CD14-positive monocyte (primary cell): ENCODE results near the gene TTC33. TPM values are rescaled to one million over a fixed set of nuclear protein-coding genes. Genes with fewer than 3 reads are reported as not detected.
A peak's percentile ranks its signal among the peaks of the same experiment; 100 is the strongest.
"Not testable (repeated sequence)": the region's sequence is repeated elsewhere in the genome, so short reads cannot be mapped to it uniquely, and the experiment has no call there.

Experiments
- DNase-seq, 3 donors: peaks; one replicate each; pipeline ENCODE4 v3.0.0-alpha.2; 2011 to 2022
- H2AFZ ChIP-seq: 2 replicates; pipeline ENCODE4 v1.6.0; 2012; ENCODE audit warnings: mild to moderate bottlenecking, low read depth, low read length, inconsistent platforms; ENCODE audit not compliant: insufficient read depth, poor library complexity, severe bottlenecking
- H3K27ac ChIP-seq, 2 donors: 1 replicate in 1 of 2; 2 replicates in 1 of 2; pipeline ENCODE4 v1.5.1; 2012 to 2013; ENCODE audit warnings: low read length in 2 of 2, control low read depth in 1 of 2, inconsistent platforms in 1 of 2, low read depth in 1 of 2, mild to moderate bottlenecking in 1 of 2
- H3K27me3 ChIP-seq, 2 donors: one replicate each; pipeline versions ENCODE4 v1.6.0 to v1.6.1; 2011 to 2013; ENCODE audit warnings: low read length in 2 of 2; ENCODE audit not compliant: control insufficient read depth in 2 of 2, insufficient read depth in 2 of 2
- H3K36me3 ChIP-seq, 2 donors: replicated peaks in 1 of 2; 1 replicate in 1 of 2; 2 replicates in 1 of 2; pipeline versions ENCODE4 v1.5.1 to v1.6.1; 2012 to 2013; ENCODE audit warnings: low read length in 2 of 2, control low read depth in 1 of 2, inconsistent platforms in 1 of 2, mild to moderate bottlenecking in 1 of 2; ENCODE audit not compliant: insufficient read depth in 2 of 2, control insufficient read depth in 1 of 2
- H3K4me1 ChIP-seq, 2 donors: 1 replicate in 1 of 2; 2 replicates in 1 of 2; pipeline versions ENCODE4 v1.5.1 to v1.6.1; 2012 to 2013; ENCODE audit warnings: low read length in 2 of 2, control low read depth in 1 of 2, inconsistent platforms in 1 of 2, mild to moderate bottlenecking in 1 of 2, moderate library complexity in 1 of 2; ENCODE audit not compliant: insufficient read depth in 2 of 2, control insufficient read depth in 1 of 2
- H3K4me2 ChIP-seq: replicated peaks from 2 replicates; pipeline ENCODE3; 2012; ENCODE audit warnings: low read length, moderate library complexity, mild to moderate bottlenecking; ENCODE audit not compliant: poor library complexity, severe bottlenecking; ENCODE audit errors: extremely low read depth
- H3K4me3 ChIP-seq, 3 experiments: fragments of 200-600 bp in 1 of 3; sonication (generic) in 1 of 3; replicated peaks in 1 of 3; 1 replicate in 2 of 3; 2 replicates in 1 of 3; pipeline ENCODE4 v1.5.1; 2011 to 2013; ENCODE audit warnings: low read length in 3 of 3, mild to moderate bottlenecking in 3 of 3, control low read depth in 2 of 3, low read depth in 2 of 3, inconsistent platforms in 1 of 3, moderate library complexity in 1 of 3
- H3K79me2 ChIP-seq: 2 replicates; pipeline ENCODE4 v1.6.0; 2012; ENCODE audit warnings: mild to moderate bottlenecking, control low read depth, inconsistent platforms, low read length, moderate library complexity; ENCODE audit not compliant: insufficient read depth
- H3K9ac ChIP-seq: 2 replicates; pipeline ENCODE4 v1.6.0; 2017; ENCODE audit warnings: low read length, mild to moderate bottlenecking; ENCODE audit not compliant: insufficient read depth, poor library complexity, severe bottlenecking
- H3K9me3 ChIP-seq, 2 donors: replicated peaks in 1 of 2; 1 replicate in 1 of 2; 2 replicates in 1 of 2; pipeline versions ENCODE4 v1.5.1 to v1.6.1; 2012 to 2013; ENCODE audit warnings: low read length in 2 of 2, control low read depth in 1 of 2; ENCODE audit not compliant: control insufficient read depth in 1 of 2, insufficient read depth in 1 of 2
- H4K20me1 ChIP-seq: 2 replicates; pipeline ENCODE4 v1.6.0; 2012; ENCODE audit warnings: mild to moderate bottlenecking, low read length, control low read depth, moderate library complexity; ENCODE audit not compliant: insufficient read depth
- H3K27ac Mint-ChIP-seq, 7 donors: one replicate each; pipeline ENCODE4 v1.8.0; 2020; ENCODE audit warnings: mild to moderate bottlenecking in 7 of 7, mixed read lengths in 7 of 7, moderate library complexity in 6 of 7, inconsistent platforms in 2 of 7
- H3K27me3 Mint-ChIP-seq, 3 donors: one replicate each; pipeline ENCODE4 v1.8.0; 2021 to 2022; ENCODE audit warnings: low read depth in 3 of 3, mild to moderate bottlenecking in 3 of 3, mixed read lengths in 3 of 3, moderate library complexity in 3 of 3, inconsistent platforms in 1 of 3
- H3K36me3 Mint-ChIP-seq, 2 donors: one replicate each; pipeline ENCODE4 v1.8.0; 2020; ENCODE audit warnings: mixed read lengths in 2 of 2, inconsistent platforms in 1 of 2, mild to moderate bottlenecking in 1 of 2
- H3K4me1 Mint-ChIP-seq: one replicate; pipeline ENCODE4 v1.8.0; 2020; ENCODE audit warnings: mild to moderate bottlenecking, mixed read lengths
- H3K4me3 Mint-ChIP-seq, 2 donors: one replicate each; pipeline ENCODE4 v1.8.0; 2020; ENCODE audit warnings: mild to moderate bottlenecking in 2 of 2, mixed read lengths in 2 of 2, moderate library complexity in 1 of 2
- H3K9me3 Mint-ChIP-seq, 7 donors: one replicate each; pipeline ENCODE4 v1.8.0; 2020 to 2022; ENCODE audit warnings: mixed read lengths in 7 of 7, mild to moderate bottlenecking in 6 of 7, moderate library complexity in 6 of 7, inconsistent platforms in 2 of 7
- CTCF ChIP-seq: fragments of 200-600 bp; IDR thresholded peaks from one replicate; pipeline ENCODE4 v1.8.0; 2022; ENCODE audit warnings: antibody characterized with exemption, mild to moderate bottlenecking
- intact Hi-C, 2 donors: fragments of 100-400 bp; cut with micrococcal nuclease; formaldehyde crosslinking; loops; one replicate each; pipeline versions ENCODE4 v1.15.0 to v1.15.1; 2023
- polyA plus RNA-seq, 3 donors: library from polyadenylated mRNA; depleted of rRNA in 1 of 3; unstranded in 2 of 3; stranded (reverse) in 1 of 3; fragments of 300-500 nt in 2 of 3; fragments of >200 nt in 1 of 3; fragmentation: Illumina TruSeq in 2 of 3; gene quantifications; 1 replicate in 2 of 3; 2 replicates in 1 of 3; pipeline ENCODE4 v1.2.3, GENCODE V29; 2012 to 2021

The TTC33 gene
- polyA plus RNA-seq, 3 donors, result 1.5 to 11.7 (median 9.4) TPM

GRCh38 chr5:40656766-40657165 lies 99.0 kb downstream of the TTC33 start:
- Histone ChIP-seq H3K36me3 (no peaks in the 10 kb centered on the region), H3K4me2 (no peak overlapping the region), H3K27ac (no peak overlapping the region), H4K20me1 (no peaks in the 10 kb centered on the region), H3K9ac (no peak overlapping the region), H2AFZ (no peak overlapping the region), H3K27me3 (no peaks in the 10 kb centered on the region), H3K4me1 (peaks cover 5 to 24% of the 10 kb centered on the region in 2 donors), H3K79me2 (no peaks in the 10 kb centered on the region), H3K9me3 (no peaks in the 10 kb centered on the region), H3K4me3 (no peak overlapping the region)
- no peak for DNase-seq
- Mint-ChIP-seq H3K9me3 (peaks cover 0 to 4% (median 0%) of the 10 kb centered on the region in 7 donors), H3K27ac (peak overlapping the region in 1 of 7 donors; percentile 36), H3K36me3 (no peaks in the 10 kb centered on the region), H3K4me1 (peaks cover 44% of the 10 kb centered on the region), H3K4me3 (no peak overlapping the region), H3K27me3 (peaks cover 0 to 7% (median 1%) of the 10 kb centered on the region in 3 donors)
- no peak for TF ChIP-seq CTCF
- intact Hi-C loops, result no loop called here

GRCh38 chr5:40656091-40656490 lies 99.7 kb downstream of the TTC33 start:
- intact Hi-C loops, H3K4me3 ChIP-seq, DNase-seq, H3K9ac ChIP-seq, H3K4me2 ChIP-seq, H3K79me2 ChIP-seq, H3K27ac Mint-ChIP-seq, H3K27ac ChIP-seq, H2AFZ ChIP-seq, H3K9me3 ChIP-seq, H4K20me1 ChIP-seq, H3K36me3 ChIP-seq, H3K27me3 Mint-ChIP-seq, H3K36me3 Mint-ChIP-seq, H3K4me3 Mint-ChIP-seq, H3K9me3 Mint-ChIP-seq, H3K27me3 ChIP-seq: not testable (repeated sequence)
- peaks cover 5 to 24% of the 10 kb centered on the region in 2 donors for H3K4me1 ChIP-seq
- peaks cover 44% of the 10 kb centered on the region for H3K4me1 Mint-ChIP-seq
